ENCODE measurements around the gene PRR7. TPM values are rescaled to one million over a fixed set of nuclear protein-coding genes. Genes with fewer than 3 reads are reported as not detected.

PRR7 gene
- total RNA-seq, 1 experiment from 2014 or later, result 39.2 TPM

DNA sequence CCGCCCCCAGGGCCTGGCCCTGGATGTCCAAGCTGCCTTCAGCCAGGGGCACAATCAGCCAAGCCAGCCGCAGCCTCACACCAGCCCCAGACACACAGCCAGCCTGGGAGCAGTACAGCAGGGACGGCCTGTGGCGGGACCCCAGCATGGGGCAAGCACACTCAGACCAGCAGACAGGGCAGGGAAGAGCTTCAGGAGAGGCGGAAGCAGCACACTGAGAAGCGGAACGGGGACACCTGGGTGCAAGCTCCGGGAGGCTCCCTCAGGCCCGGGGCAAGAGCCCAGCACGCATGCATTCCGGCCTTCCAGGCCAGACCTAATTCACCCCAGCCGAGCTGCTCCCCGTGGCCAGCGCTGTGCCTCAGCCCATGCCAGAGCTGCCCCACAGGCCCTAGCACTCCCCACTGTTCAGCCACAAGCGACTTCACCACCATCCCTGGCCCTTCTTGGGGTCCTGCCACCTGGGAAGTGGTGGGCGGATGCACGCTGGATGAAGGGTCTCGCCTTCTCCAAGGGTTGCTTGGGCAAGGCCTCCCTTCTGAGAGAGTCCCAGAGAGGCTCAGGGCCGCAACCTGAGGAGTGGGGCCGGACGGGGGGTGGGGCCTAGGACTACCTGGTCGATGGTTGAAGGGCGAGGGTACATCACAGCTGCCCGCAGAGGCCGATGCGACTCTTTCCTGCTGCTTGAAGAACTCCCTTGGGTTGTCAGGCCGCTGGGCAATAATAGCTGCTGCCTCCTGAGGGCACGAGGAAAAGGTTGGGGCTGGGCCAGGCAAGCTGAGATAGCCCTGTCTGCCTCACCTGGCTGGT lies 13.4 kb downstream of the PRR7 start:
- intact Hi-C loops (cut with micrococcal nuclease; ENCODE audit: unreplicated experiment), result loop anchor here (10.0 kb wide), 1 partner anchor 145 kb away; the partner anchor contains the start of gene MXD3
- CTCF ChIA-PET, result no interaction called here
- Histone ChIP-seq H3K36me3 (ENCODE audit: control insufficient read depth, insufficient read depth, low read length) (peaks cover 3% of the 10 kb centered on the region), H3K4me3 (ENCODE audit: low read depth in 2 of 2, low read length in 2 of 2) (no peak overlapping the region), H3K27ac (ENCODE audit: low read length) (no peak overlapping the region), H3K4me1 (ENCODE audit: control insufficient read depth, insufficient read depth, low read length) (peaks cover 12% of the 10 kb centered on the region), H3K9me3 (ENCODE audit: control insufficient read depth, insufficient read depth, low read depth, low read length) (no peaks in the 10 kb centered on the region), H3K27me3 (ENCODE audit: control insufficient read depth, insufficient read depth, low read length) (no peaks in the 10 kb centered on the region)
- in situ Hi-C loops (cut with HindIII; ENCODE audit: low pct_unique_long_range_greater_than_20kb, low sequenced_read_pairs), result no loop called here
- POLR2A ChIA-PET, result interaction anchor here (1.2 kb wide), 1 partner anchor 12 kb away, joined by 4 read pairs; no protein-coding TSS in a partner anchor
- TF ChIP-seq, protein P1, sequence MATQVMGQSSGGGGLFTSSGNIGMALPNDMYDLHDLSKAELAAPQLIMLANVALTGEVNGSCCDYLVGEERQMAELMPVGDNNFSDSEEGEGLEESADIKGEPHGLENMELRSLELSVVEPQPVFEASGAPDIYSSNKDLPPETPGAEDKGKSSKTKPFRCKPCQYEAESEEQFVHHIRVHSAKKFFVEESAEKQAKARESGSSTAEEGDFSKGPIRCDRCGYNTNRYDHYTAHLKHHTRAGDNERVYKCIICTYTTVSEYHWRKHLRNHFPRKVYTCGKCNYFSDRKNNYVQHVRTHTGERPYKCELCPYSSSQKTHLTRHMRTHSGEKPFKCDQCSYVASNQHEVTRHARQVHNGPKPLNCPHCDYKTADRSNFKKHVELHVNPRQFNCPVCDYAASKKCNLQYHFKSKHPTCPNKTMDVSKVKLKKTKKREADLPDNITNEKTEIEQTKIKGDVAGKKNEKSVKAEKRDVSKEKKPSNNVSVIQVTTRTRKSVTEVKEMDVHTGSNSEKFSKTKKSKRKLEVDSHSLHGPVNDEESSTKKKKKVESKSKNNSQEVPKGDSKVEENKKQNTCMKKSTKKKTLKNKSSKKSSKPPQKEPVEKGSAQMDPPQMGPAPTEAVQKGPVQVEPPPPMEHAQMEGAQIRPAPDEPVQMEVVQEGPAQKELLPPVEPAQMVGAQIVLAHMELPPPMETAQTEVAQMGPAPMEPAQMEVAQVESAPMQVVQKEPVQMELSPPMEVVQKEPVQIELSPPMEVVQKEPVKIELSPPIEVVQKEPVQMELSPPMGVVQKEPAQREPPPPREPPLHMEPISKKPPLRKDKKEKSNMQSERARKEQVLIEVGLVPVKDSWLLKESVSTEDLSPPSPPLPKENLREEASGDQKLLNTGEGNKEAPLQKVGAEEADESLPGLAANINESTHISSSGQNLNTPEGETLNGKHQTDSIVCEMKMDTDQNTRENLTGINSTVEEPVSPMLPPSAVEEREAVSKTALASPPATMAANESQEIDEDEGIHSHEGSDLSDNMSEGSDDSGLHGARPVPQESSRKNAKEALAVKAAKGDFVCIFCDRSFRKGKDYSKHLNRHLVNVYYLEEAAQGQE (IDR thresholded peaks at IDR 0.05; ENCODE audit: insufficient read depth in 1 of 2, low read depth in 2 of 2, low read length in 1 of 2), result no peak
- TF ChIP-seq SIN3A (IDR thresholded peaks at IDR 0.05; ENCODE audit: borderline replicate concordance, insufficient read depth, low read depth, low read length) (no peak), TCF7L2 (IDR thresholded peaks at IDR 0.05; ENCODE audit: low read depth, low read length) (no peak), POLR2AphosphoS5 (IDR thresholded peaks at IDR 0.05; ENCODE audit: low read depth, low read length) (no peak)
- TF ChIP-seq, protein P2, sequence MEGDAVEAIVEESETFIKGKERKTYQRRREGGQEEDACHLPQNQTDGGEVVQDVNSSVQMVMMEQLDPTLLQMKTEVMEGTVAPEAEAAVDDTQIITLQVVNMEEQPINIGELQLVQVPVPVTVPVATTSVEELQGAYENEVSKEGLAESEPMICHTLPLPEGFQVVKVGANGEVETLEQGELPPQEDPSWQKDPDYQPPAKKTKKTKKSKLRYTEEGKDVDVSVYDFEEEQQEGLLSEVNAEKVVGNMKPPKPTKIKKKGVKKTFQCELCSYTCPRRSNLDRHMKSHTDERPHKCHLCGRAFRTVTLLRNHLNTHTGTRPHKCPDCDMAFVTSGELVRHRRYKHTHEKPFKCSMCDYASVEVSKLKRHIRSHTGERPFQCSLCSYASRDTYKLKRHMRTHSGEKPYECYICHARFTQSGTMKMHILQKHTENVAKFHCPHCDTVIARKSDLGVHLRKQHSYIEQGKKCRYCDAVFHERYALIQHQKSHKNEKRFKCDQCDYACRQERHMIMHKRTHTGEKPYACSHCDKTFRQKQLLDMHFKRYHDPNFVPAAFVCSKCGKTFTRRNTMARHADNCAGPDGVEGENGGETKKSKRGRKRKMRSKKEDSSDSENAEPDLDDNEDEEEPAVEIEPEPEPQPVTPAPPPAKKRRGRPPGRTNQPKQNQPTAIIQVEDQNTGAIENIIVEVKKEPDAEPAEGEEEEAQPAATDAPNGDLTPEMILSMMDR (IDR thresholded peaks at IDR 0.05), result no peak
- no peak for DNase-seq (ENCODE audit: low read depth, low spot score)
- BruUV-seq (replicated peaks), result no TSS peak
- no peak for ATAC-seq

DNA sequence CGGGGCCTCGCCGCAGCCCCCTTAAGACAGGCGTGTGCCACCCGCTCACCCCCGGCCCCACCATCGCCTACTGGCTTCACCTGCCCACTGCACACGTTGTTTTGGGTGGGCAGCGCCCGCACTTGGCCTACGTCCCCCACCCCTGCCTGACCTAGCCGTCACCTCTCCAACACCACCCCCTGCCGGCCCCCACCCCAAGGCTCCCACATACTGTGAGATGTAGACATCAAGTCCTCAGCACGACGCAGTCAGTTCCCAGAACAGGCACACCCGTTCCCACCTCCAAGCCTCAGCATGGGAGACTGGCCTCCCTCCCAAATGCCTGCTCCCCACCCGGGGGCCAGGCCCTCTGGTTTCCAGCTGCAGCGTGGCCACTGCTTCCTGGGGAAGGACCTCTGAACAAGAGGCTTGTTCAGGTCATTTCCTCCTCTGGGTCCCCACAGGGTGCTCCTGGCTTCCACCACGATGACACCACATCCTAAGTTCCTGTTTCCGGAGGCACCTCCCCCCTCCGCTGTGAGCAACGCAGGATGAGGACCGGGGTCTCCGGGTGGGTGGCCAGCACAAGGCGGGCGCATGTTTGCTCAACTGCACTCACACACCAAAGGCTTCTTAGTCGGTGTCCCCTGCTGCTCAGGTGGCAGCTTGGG lies 15.5 kb downstream of the PRR7 start:
- Histone ChIP-seq H3K9me3 (ENCODE audit: control insufficient read depth, insufficient read depth, low read depth, low read length) (no peaks in the 10 kb centered on the region), H3K4me1 (ENCODE audit: control insufficient read depth, insufficient read depth, low read length) (peaks cover under 1% of the 10 kb centered on the region), H3K36me3 (ENCODE audit: control insufficient read depth, insufficient read depth, low read length) (no peaks in the 10 kb centered on the region; the same call in none of the 2 replicates), H3K4me3 (ENCODE audit: low read depth in 2 of 2, low read length in 2 of 2) (no peak overlapping the region), H3K27ac (ENCODE audit: low read length) (no peak overlapping the region), H3K27me3 (ENCODE audit: control insufficient read depth, insufficient read depth, low read length) (no peaks in the 10 kb centered on the region)
- DNase-seq (ENCODE audit: low read depth, low spot score) (no peak), ATAC-seq (no peak)
- intact Hi-C loops (cut with micrococcal nuclease; ENCODE audit: unreplicated experiment), result no loop called here
- ChIA-PET POLR2A (no interaction called here), CTCF (no interaction called here)
- in situ Hi-C loops (cut with HindIII; ENCODE audit: low pct_unique_long_range_greater_than_20kb, low sequenced_read_pairs), result no loop called here
- no peak for TF ChIP-seq POLR2AphosphoS5 (IDR thresholded peaks at IDR 0.05; ENCODE audit: low read depth, low read length)
- no TSS peak for BruUV-seq (replicated peaks)

DNA sequence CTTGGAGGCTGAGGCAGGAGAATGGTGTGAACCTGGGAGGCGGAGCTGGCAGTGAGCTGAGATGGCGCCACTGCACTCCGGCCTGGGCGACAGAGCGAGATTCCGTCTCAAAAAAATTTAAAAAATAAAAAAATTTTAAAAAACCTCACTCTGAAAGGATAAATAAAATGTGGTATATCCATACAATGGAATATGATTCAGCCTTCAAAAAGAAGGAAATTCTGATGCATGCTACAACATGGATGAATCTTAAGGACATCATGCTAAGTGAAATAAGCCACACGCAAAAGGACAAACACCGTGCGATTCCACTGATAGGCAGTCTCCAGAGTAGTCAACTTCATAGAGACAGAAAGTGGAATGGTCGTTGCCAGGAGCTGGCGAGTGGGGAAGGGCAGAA lies 18.4 kb downstream of the PRR7 start:
- no peak for ATAC-seq
- H3K9me3 ChIP-seq (ENCODE audit: control insufficient read depth, insufficient read depth, low read depth, low read length), result no peaks in the 10 kb centered on the region
- DNase-seq (ENCODE audit: low read depth, low spot score), result no peak
- BruUV-seq (replicated peaks), result no TSS peak
- H3K27ac ChIP-seq (ENCODE audit: low read length), result no peak overlapping the region
- intact Hi-C loops (cut with micrococcal nuclease; ENCODE audit: unreplicated experiment) (no loop called here), in situ Hi-C loops (cut with HindIII; ENCODE audit: low pct_unique_long_range_greater_than_20kb, low sequenced_read_pairs) (no loop called here)
- no peak for TF ChIP-seq TCF7L2 (IDR thresholded peaks at IDR 0.05; ENCODE audit: low read depth, low read length)
- TF ChIP-seq, protein P2 (IDR thresholded peaks at IDR 0.05), result no peak
- TF ChIP-seq, protein P1 (IDR thresholded peaks at IDR 0.05; ENCODE audit: insufficient read depth in 1 of 2, low read depth in 2 of 2, low read length in 1 of 2), result no peak
- no peak for TF ChIP-seq POLR2AphosphoS5 (IDR thresholded peaks at IDR 0.05; ENCODE audit: low read depth, low read length)
- TF ChIP-seq SIN3A (IDR thresholded peaks at IDR 0.05; ENCODE audit: borderline replicate concordance, insufficient read depth, low read depth, low read length), result no peak
- POLR2A ChIA-PET, result no interaction called here
- CTCF ChIA-PET, result no interaction called here
- H3K36me3 ChIP-seq (ENCODE audit: control insufficient read depth, insufficient read depth, low read length), result no peaks in the 10 kb centered on the region; the same call in 1 of the 2 replicates
- peaks cover 5% of the 10 kb centered on the region for H3K4me1 ChIP-seq (ENCODE audit: control insufficient read depth, insufficient read depth, low read length)
- H3K27me3 ChIP-seq (ENCODE audit: control insufficient read depth, insufficient read depth, low read length), result no peaks in the 10 kb centered on the region
- no peak overlapping the region for H3K4me3 ChIP-seq (ENCODE audit: low read depth in 2 of 2, low read length in 2 of 2)

Measured in Panc1 (cell line).